Measurements from ENCODE around the gene SNX11.

DNA sequence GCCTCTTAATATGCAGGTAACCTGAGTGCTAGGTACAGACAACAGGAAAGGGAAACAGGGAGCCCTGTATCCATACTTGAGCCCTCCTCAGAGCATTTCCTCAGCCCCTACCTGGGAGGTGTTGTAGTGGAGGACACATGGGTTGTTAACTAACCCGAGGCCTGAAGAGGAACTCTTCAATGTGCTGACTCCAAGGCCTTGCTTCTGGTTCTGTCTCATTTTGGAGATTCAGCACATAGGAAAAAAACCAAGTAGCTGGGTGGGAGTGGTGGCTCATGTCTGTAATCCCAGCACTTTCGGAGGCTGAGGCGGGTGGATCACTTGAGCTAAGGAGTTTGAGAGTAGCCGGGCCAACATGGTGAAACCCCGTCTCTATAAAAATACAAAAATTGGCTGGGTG lies 24.8 kb downstream of the SNX11 start:
- TF ChIP-seq NR2F6 (CRISPR knock-in tag; IDR thresholded peaks at IDR 0.05) (no peak), CHD4 (IDR thresholded peaks at IDR 0.05; ENCODE audit: insufficient read depth, insufficient replicate concordance, low read depth, low read length, poor library complexity, severe bottlenecking) (no peak)

Measured in K562 (cell line).